K562 (cell line): ENCODE measurements around the gene NACAD.

Source experiments
- BRCA1 ChIP-seq, 2 experiments: fragments of 450-650 bp in 1 of 2; sonication (generic) in 1 of 2; formaldehyde crosslinking in 1 of 2; IDR thresholded peaks; 2 replicates each; pipeline versions ENCODE4 v1.5.0 to v1.6.1; 2017 to 2020; ENCODE audit warnings: mild to moderate bottlenecking in 1 of 2, missing genetic modification reagents in 1 of 2
- HCFC1 ChIP-seq: IDR thresholded peaks from 2 replicates; pipeline ENCODE4 v1.6.1; 2012; ENCODE audit warnings: low read depth, low read length, improper control_type of control experiment
- KDM4B ChIP-seq, 2 experiments: fragments of 450-650 bp in 1 of 2; sonication (generic) in 1 of 2; IDR thresholded peaks; 2 replicates each; pipeline ENCODE4 v1.6.1; 2016 to 2017; ENCODE audit warnings: borderline replicate concordance in 2 of 2, antibody characterized with exemption in 1 of 2, low read depth in 1 of 2, mild to moderate bottlenecking in 1 of 2
- MCM2 ChIP-seq: fragments of 450-650 bp; IDR thresholded peaks from 2 replicates; pipeline ENCODE4 v1.6.1; 2017; ENCODE audit warnings: low read depth, mild to moderate bottlenecking
- MECOM ChIP-seq: fragments of 250-450 bp; sonication (Bioruptor Pico); IDR thresholded peaks from 2 replicates; pipeline ENCODE4 v1.8.0; 2022; ENCODE audit warnings: inconsistent platforms
- MLX ChIP-seq, 2 experiments: fragments of 450-650 bp in 1 of 2; sonication (generic) in 1 of 2; formaldehyde crosslinking; conservative IDR thresholded peaks; 2 replicates each; pipeline versions ENCODE4 v1.4.0 to v1.8.1; 2020 to 2022; ENCODE audit warnings: mild to moderate bottlenecking in 1 of 2, missing genetic modification reagents in 1 of 2
- TAF7 ChIP-seq: fragments of 450-650 bp; IDR thresholded peaks from 2 replicates; pipeline ENCODE4 v1.6.1; 2016; ENCODE audit warnings: missing genetic modification characterization, missing compliant biosample characterization
- ZFPM2 ChIP-seq: fragments of 250-450 bp; sonication (Bioruptor Pico); IDR thresholded peaks from 2 replicates; pipeline ENCODE4 v1.5.1; 2022; ENCODE audit warnings: mild to moderate bottlenecking
- ZNF165 ChIP-seq: fragments of 250-450 bp; sonication (Bioruptor Pico); IDR thresholded peaks from 2 replicates; pipeline ENCODE4 v1.4.0; 2020; ENCODE audit warnings: borderline replicate concordance
- ZNF444 ChIP-seq: fragments of 250-450 bp; sonication (Bioruptor Pico); IDR thresholded peaks from 2 replicates; pipeline ENCODE4 v1.4.0; 2020; ENCODE audit warnings: mild to moderate bottlenecking, moderate library complexity
- TF ChIP-seq, protein P1 (sequence below): fragments of 250-450 bp; sonication (Bioruptor Pico); IDR thresholded peaks from 2 replicates; pipeline ENCODE4 v1.6.1; 2021; ENCODE audit warnings: mild to moderate bottlenecking
- TF ChIP-seq, protein P2 (sequence below): sonication (generic); formaldehyde crosslinking; IDR thresholded peaks from 2 replicates; pipeline ENCODE4 v1.9.0; 2022; ENCODE audit warnings: mild to moderate bottlenecking, missing genetic modification reagents

- TF ChIP-seq, protein P1, sequence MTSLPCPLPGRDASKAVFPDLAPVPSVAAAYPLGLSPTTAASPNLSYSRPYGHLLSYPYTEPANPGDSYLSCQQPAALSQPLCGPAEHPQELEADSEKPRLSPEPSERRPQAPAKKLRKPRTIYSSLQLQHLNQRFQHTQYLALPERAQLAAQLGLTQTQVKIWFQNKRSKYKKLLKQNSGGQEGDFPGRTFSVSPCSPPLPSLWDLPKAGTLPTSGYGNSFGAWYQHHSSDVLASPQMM (CRISPR knock-in tag): no peak
- TF ChIP-seq TAF7 (tag): no peak
- no peak for TF ChIP-seq BRCA1 (IDR thresholded peaks at IDR 0.05)
- no peak for TF ChIP-seq BRCA1 (CRISPR knock-in tag; IDR thresholded peaks at IDR 0.05)
- TF ChIP-seq KDM4B (IDR thresholded peaks at IDR 0.05; ENCODE audit: borderline replicate concordance in 2 of 2, low read depth in 1 of 2): no peak
- TF ChIP-seq, protein P2, sequence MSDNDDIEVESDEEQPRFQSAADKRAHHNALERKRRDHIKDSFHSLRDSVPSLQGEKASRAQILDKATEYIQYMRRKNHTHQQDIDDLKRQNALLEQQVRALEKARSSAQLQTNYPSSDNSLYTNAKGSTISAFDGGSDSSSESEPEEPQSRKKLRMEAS (CRISPR knock-in tag): no peak
- TF ChIP-seq ZNF165 (CRISPR knock-in tag): no peak
- no peak for TF ChIP-seq HCFC1
- TF ChIP-seq MCM2: no peak
- no peak for TF ChIP-seq MLX (CRISPR knock-in tag; conservative IDR thresholded peaks at IDR 0.05)
- no peak for TF ChIP-seq MECOM (CRISPR knock-in tag)
- no peak for TF ChIP-seq ZNF444 (CRISPR knock-in tag)
- TF ChIP-seq ZFPM2 (CRISPR knock-in tag): no peak
Observed at GRCh38 chr7:45075871-45076796, 12.6 kb downstream of the NACAD start.
